ENCODE data around the gene TCERG1L. TPM values are rescaled to one million over a fixed set of nuclear protein-coding genes. Genes with fewer than 3 reads are reported as not detected.

The TCERG1L gene
- total RNA-seq, 1 experiment from 2014 or later = 1.5 TPM

DNA sequence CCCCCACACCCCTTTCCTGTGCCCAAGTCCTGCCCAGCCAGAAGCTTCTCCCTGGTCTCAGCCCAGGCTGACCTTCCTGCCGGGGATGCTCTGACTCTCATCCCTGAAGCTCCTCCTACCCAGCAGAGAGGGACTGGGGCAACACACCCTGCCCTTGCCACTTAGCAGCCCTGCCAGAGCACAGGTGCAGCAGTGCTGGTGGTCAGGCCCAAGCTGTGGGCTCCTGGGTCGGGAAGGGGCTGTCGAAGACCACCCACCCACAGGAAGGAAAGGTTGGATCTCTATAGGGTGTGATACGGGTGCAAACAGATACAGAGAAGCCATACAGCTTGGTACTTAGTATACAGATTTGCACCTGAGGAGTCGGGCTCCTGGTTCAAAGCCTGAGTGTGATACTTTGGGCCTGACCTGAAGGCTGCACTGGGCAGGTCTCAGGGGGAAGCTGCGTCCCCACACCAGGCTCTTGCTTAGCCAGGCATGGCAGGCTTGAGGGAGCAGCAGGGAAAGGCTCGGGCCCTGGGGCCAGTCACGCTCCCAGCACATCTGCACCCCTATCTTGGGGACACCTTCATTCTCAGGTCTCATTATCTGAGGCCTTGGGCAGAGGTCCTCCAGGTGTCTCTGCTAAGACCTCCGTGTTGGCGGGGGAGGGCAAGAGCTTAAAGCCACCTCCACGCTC lies 47.3 kb downstream of the TCERG1L start (continued):
- TF ChIP-seq, protein P1, sequence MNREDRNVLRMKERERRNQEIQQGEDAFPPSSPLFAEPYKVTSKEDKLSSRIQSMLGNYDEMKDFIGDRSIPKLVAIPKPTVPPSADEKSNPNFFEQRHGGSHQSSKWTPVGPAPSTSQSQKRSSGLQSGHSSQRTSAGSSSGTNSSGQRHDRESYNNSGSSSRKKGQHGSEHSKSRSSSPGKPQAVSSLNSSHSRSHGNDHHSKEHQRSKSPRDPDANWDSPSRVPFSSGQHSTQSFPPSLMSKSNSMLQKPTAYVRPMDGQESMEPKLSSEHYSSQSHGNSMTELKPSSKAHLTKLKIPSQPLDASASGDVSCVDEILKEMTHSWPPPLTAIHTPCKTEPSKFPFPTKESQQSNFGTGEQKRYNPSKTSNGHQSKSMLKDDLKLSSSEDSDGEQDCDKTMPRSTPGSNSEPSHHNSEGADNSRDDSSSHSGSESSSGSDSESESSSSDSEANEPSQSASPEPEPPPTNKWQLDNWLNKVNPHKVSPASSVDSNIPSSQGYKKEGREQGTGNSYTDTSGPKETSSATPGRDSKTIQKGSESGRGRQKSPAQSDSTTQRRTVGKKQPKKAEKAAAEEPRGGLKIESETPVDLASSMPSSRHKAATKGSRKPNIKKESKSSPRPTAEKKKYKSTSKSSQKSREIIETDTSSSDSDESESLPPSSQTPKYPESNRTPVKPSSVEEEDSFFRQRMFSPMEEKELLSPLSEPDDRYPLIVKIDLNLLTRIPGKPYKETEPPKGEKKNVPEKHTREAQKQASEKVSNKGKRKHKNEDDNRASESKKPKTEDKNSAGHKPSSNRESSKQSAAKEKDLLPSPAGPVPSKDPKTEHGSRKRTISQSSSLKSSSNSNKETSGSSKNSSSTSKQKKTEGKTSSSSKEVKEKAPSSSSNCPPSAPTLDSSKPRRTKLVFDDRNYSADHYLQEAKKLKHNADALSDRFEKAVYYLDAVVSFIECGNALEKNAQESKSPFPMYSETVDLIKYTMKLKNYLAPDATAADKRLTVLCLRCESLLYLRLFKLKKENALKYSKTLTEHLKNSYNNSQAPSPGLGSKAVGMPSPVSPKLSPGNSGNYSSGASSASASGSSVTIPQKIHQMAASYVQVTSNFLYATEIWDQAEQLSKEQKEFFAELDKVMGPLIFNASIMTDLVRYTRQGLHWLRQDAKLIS (CRISPR knock-in tag; IDR thresholded peaks at IDR 0.05; ENCODE audit: borderline replicate concordance) = no peak
- no peak for TF ChIP-seq ESRRA (CRISPR knock-in tag; IDR thresholded peaks at IDR 0.05; ENCODE audit: borderline replicate concordance)

DNA sequence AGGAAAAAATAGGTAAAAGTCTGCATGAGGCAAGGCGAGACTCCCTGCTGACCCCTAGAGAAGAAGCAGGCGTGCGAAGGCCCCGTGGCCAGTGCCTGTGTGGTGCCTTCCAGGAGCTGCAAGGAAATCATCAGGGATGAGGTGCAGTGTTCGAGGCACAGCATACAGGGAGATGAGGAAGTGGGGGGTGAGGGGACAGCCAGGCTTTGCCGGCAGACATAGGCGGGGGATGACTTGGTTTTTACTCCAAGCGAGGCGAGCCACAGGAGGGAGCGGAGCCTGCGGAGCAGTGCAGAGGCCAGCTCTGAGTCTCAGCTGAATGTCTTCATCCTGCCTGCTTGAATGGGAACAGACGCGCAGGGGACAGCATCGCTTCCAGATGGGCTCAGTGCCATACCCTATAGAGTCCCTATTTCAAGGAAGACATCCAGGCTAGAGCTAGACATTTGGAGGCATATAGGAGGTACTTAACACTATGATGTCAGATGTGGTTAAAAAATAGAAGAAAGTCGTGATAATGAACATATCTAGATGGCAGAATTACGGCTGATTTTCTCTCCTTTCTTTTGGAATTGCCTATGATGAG lies 49.5 kb downstream of the TCERG1L start:
- ATAC-seq (no peak), DNase-seq (ENCODE audit: low spot score) (no peak)
- Mint-ChIP-seq H3K4me1 (no peaks in the 10 kb centered on the region), H3K27me3 (ENCODE audit: low read depth) (peaks cover 11% of the 10 kb centered on the region), H3K4me3 (no peak overlapping the region), H3K9me3 (peaks cover 55% of the 10 kb centered on the region), H3K36me3 (peaks cover 61% of the 10 kb centered on the region), H3K27ac (no peak overlapping the region)
- CTCF ChIA-PET = interaction anchor here (1.0 kb wide), 1 partner anchor 20 kb away, joined by 4 read pairs; no protein-coding TSS in a partner anchor
- TF ChIP-seq, protein P2, sequence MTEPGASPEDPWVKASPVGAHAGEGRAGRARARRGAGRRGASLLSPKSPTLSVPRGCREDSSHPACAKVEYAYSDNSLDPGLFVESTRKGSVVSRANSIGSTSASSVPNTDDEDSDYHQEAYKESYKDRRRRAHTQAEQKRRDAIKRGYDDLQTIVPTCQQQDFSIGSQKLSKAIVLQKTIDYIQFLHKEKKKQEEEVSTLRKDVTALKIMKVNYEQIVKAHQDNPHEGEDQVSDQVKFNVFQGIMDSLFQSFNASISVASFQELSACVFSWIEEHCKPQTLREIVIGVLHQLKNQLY (CRISPR knock-in tag; IDR thresholded peaks at IDR 0.05) = no peak
- TF ChIP-seq SMAD3 (CRISPR knock-in tag; IDR thresholded peaks at IDR 0.05; ENCODE audit: borderline replicate concordance) (no peak), HMGA2 (CRISPR knock-in tag; IDR thresholded peaks at IDR 0.05) (no peak), ZNF138 (CRISPR knock-in tag; conservative IDR thresholded peaks at IDR 0.05) (no peak), ZNF219 (CRISPR knock-in tag; IDR thresholded peaks at IDR 0.05; ENCODE audit: borderline replicate concordance) (no peak), CBFB (CRISPR knock-in tag; IDR thresholded peaks at IDR 0.05; ENCODE audit: low read depth) (no peak), SOX15 (CRISPR knock-in tag; IDR thresholded peaks at IDR 0.05) (no peak), RORB (CRISPR knock-in tag; IDR thresholded peaks at IDR 0.05) (no peak), NFATC4 (CRISPR knock-in tag; IDR thresholded peaks at IDR 0.05) (no peak), NR2C2 (CRISPR knock-in tag; IDR thresholded peaks at IDR 0.05) (no peak), EMX1 (CRISPR knock-in tag; IDR thresholded peaks at IDR 0.05) (no peak), CREB1 (CRISPR knock-in tag; IDR thresholded peaks at IDR 0.05) (no peak), TP53 (CRISPR knock-in tag; IDR thresholded peaks at IDR 0.05) (no peak), NFYB (CRISPR knock-in tag; conservative IDR thresholded peaks at IDR 0.05; ENCODE audit: low read depth) (no peak)
- TF ChIP-seq, protein P3, sequence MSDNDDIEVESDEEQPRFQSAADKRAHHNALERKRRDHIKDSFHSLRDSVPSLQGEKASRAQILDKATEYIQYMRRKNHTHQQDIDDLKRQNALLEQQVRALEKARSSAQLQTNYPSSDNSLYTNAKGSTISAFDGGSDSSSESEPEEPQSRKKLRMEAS (CRISPR knock-in tag; IDR thresholded peaks at IDR 0.05) = no peak
- TF ChIP-seq, protein P4, sequence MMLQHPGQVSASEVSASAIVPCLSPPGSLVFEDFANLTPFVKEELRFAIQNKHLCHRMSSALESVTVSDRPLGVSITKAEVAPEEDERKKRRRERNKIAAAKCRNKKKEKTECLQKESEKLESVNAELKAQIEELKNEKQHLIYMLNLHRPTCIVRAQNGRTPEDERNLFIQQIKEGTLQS (CRISPR knock-in tag; conservative IDR thresholded peaks at IDR 0.05) = no peak
- TF ChIP-seq, protein P5, sequence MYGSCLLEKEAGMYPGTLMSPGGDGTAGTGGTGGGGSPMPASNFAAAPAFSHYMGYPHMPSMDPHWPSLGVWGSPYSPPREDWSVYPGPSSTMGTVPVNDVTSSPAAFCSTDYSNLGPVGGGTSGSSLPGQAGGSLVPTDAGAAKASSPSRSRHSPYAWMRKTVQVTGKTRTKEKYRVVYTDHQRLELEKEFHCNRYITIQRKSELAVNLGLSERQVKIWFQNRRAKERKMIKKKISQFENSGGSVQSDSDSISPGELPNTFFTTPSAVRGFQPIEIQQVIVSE (CRISPR knock-in tag; IDR thresholded peaks at IDR 0.05; ENCODE audit: borderline replicate concordance) = no peak
- TF ChIP-seq, protein P6, sequence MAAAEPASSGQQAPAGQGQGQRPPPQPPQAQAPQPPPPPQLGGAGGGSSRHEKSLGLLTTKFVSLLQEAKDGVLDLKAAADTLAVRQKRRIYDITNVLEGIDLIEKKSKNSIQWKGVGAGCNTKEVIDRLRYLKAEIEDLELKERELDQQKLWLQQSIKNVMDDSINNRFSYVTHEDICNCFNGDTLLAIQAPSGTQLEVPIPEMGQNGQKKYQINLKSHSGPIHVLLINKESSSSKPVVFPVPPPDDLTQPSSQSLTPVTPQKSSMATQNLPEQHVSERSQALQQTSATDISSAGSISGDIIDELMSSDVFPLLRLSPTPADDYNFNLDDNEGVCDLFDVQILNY (CRISPR knock-in tag; IDR thresholded peaks at IDR 0.05) = no peak
- TF ChIP-seq, protein P7, sequence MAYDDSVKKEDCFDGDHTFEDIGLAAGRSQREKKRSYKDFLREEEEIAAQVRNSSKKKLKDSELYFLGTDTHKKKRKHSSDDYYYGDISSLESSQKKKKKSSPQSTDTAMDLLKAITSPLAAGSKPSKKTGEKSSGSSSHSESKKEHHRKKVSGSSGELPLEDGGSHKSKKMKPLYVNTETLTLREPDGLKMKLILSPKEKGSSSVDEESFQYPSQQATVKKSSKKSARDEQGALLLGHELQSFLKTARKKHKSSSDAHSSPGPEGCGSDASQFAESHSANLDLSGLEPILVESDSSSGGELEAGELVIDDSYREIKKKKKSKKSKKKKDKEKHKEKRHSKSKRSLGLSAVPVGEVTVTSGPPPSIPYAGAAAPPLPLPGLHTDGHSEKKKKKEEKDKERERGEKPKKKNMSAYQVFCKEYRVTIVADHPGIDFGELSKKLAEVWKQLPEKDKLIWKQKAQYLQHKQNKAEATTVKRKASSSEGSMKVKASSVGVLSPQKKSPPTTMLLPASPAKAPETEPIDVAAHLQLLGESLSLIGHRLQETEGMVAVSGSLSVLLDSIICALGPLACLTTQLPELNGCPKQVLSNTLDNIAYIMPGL (CRISPR knock-in tag; IDR thresholded peaks at IDR 0.05) = no peak
- TF ChIP-seq, protein P8, sequence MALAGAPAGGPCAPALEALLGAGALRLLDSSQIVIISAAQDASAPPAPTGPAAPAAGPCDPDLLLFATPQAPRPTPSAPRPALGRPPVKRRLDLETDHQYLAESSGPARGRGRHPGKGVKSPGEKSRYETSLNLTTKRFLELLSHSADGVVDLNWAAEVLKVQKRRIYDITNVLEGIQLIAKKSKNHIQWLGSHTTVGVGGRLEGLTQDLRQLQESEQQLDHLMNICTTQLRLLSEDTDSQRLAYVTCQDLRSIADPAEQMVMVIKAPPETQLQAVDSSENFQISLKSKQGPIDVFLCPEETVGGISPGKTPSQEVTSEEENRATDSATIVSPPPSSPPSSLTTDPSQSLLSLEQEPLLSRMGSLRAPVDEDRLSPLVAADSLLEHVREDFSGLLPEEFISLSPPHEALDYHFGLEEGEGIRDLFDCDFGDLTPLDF (CRISPR knock-in tag; IDR thresholded peaks at IDR 0.05) = no peak
- POLR2A ChIA-PET = no interaction called here

Measured in WTC11 (cell line).